PC-3 (cell line): Measurements from ENCODE around the gene EMP2. TPM values are rescaled to one million over a fixed set of nuclear protein-coding genes. Genes with fewer than 3 reads are reported as not detected.

Experiments used
- ATAC-seq: fragments of 200-7000 bp; cut with Tn5 transposase; 2 replicates; pipeline ENCODE4 v1.9.1; 2020; ENCODE audit warnings: mild to moderate bottlenecking, moderate library complexity
- BruUV-seq: library from RNA; stranded (reverse); fragments of 400-500 nt; replicated peaks from 2 replicates; lab custom pipeline; 2021; lab: Mats Ljungman, UMichigan
- CTCF ChIA-PET: fragments of 300-600 bp; sonication (Branson Sonifier 250); formaldehyde crosslinking; loops from one replicate; lab custom pipeline; 2022; ENCODE audit warnings: antibody characterized with exemption; lab: Charles Lee
- POLR2A ChIA-PET: fragments of 300-600 bp; sonication (Branson Sonifier 250); formaldehyde crosslinking; loops from one replicate; lab custom pipeline; 2022; ENCODE audit warnings: antibody characterized with exemption; ENCODE audit not compliant: unreplicated experiment; lab: Charles Lee
- DNase-seq: peaks from one replicate; pipeline ENCODE4 v3.0.0-alpha.2; 2015
- H2AFZ ChIP-seq: fragments of 300-600 bp; sonication (generic); 2 replicates; pipeline ENCODE4 v1.6.0; 2016; ENCODE audit warnings: antibody characterized with exemption, low read length
- H3F3A ChIP-seq: fragments of 300-600 bp; sonication (generic); one replicate; pipeline ENCODE4 v1.6.0; 2017; ENCODE audit warnings: antibody characterized with exemption, low read length, control low read depth, mild to moderate bottlenecking; ENCODE audit not compliant: unreplicated experiment
- H3K27ac ChIP-seq: fragments of 300-600 bp; sonication (generic); 2 replicates; pipeline ENCODE4 v1.5.1; 2016; ENCODE audit warnings: mild to moderate bottlenecking, low read length
- H3K27me3 ChIP-seq: fragments of 300-600 bp; sonication (generic); 2 replicates; pipeline ENCODE4 v1.6.1; 2016; ENCODE audit warnings: low read length, mixed read lengths
- H3K36me3 ChIP-seq: fragments of 300-600 bp; sonication (generic); 2 replicates; pipeline ENCODE4 v1.6.1; 2016; ENCODE audit warnings: low read depth, mixed run types, low read length, mixed read lengths
- H3K4me1 ChIP-seq: fragments of 300-600 bp; sonication (generic); 2 replicates; pipeline ENCODE4 v1.5.1; 2016; ENCODE audit warnings: low read length; ENCODE audit not compliant: insufficient read depth
- H3K4me2 ChIP-seq: fragments of 300-600 bp; sonication (generic); 2 replicates; pipeline ENCODE4 v1.6.0; 2016; ENCODE audit warnings: low read length
- H3K4me3 ChIP-seq: fragments of 300-600 bp; sonication (generic); 2 replicates; pipeline ENCODE4 v1.5.1; 2016; ENCODE audit warnings: mild to moderate bottlenecking, low read length, mixed read lengths
- H3K79me2 ChIP-seq: fragments of 300-600 bp; sonication (generic); 2 replicates; pipeline ENCODE4 v1.6.1; 2017; ENCODE audit warnings: low read length, mixed read lengths
- H3K9ac ChIP-seq: fragments of 300-600 bp; sonication (generic); 2 replicates; pipeline ENCODE4 v1.6.0; 2016; ENCODE audit warnings: mild to moderate bottlenecking, low read length
- H3K9me2 ChIP-seq: fragments of 300-600 bp; sonication (generic); replicated peaks from 2 replicates; pipeline ENCODE4 v1.6.1; 2016; ENCODE audit warnings: mixed run types, low read length, mixed read lengths
- H3K9me3 ChIP-seq: fragments of 300-600 bp; sonication (generic); 2 replicates; pipeline ENCODE4 v1.6.1; 2016; ENCODE audit warnings: low read length, mixed read lengths
- H4K20me1 ChIP-seq: fragments of 300-600 bp; sonication (generic); 2 replicates; pipeline ENCODE4 v1.6.1; 2016; ENCODE audit warnings: low read length, mixed read lengths
- CTCF ChIP-seq: fragments of 300-600 bp; sonication (generic); conservative IDR thresholded peaks from 2 replicates; pipeline ENCODE4 v1.5.1; 2017; ENCODE audit warnings: antibody characterized with exemption, low read depth, mild to moderate bottlenecking, low read length
- EZH2 ChIP-seq: fragments of 300-600 bp; sonication (generic); IDR thresholded peaks from one replicate; pipeline ENCODE4 v1.6.1; 2017; ENCODE audit warnings: antibody characterized with exemption, mild to moderate bottlenecking, low read length; ENCODE audit not compliant: unreplicated experiment
- EZH2phosphoT487 ChIP-seq: fragments of 300-600 bp; sonication (generic); IDR thresholded peaks from 2 replicates; pipeline ENCODE4 v1.6.1; 2018; ENCODE audit warnings: mild to moderate bottlenecking, antibody characterized with exemption, low read length, borderline replicate concordance
- intact Hi-C: fragments of 100-400 bp; cut with micrococcal nuclease; formaldehyde crosslinking; loops from 2 replicates; pipeline ENCODE4 v1.9.0; 2023
- total RNA-seq: library from RNA; depleted of rRNA; stranded (reverse); fragments of >200 nt; gene quantifications from 2 replicates; pipeline ENCODE4 v1.2.3, GENCODE V29; 2014

The EMP2 gene
- total RNA-seq, 1 experiment from 2014 or later: 38.7 TPM

DNA sequence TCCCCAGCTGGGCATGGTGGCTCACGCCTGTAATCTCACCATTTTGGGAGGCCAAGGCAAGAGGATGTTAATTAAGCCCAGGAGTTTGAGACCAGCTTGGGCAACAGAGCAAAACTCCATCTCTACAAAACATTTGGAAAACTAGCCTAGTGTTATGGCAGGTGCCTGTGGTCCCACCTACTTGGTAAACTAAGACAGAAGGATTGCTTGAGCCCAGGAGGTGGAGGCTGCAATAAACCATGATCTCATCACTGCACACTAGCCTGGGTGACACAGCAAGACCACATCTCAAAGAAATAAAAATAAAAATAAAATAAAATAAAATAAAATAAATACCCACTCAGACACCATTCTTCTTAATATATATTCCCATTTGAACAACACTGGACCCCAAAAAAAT lies 32.0 kb downstream of the EMP2 start:
- H3K4me1 ChIP-seq: no peaks in the 10 kb centered on the region
- no peaks in the 10 kb centered on the region for H3K9me3 ChIP-seq
- H3K9me2 ChIP-seq: no peaks in the 10 kb centered on the region
- H2AFZ ChIP-seq: no peak overlapping the region
- H3K36me3 ChIP-seq: peaks cover 17% of the 10 kb centered on the region
- CTCF ChIA-PET: no interaction called here
- no peak overlapping the region for H3K4me3 ChIP-seq
- BruUV-seq: no TSS peak
- H3K79me2 ChIP-seq: peaks cover 8% of the 10 kb centered on the region; the same call in 1 of the 2 replicates
- 0 out of 2 replicates have a peak, but pooled peaks cover 3% of the 10 kb centered on the region for H4K20me1 ChIP-seq
- no peaks in the 10 kb centered on the region for H3F3A ChIP-seq
- no peak for TF ChIP-seq CTCF
- TF ChIP-seq EZH2phosphoT487: no peak
- TF ChIP-seq EZH2: no peak
- ATAC-seq (no peak), DNase-seq (no peak)
- H3K9ac ChIP-seq: no peak overlapping the region
- no peak overlapping the region for H3K27ac ChIP-seq
- H3K4me2 ChIP-seq: no peak overlapping the region
- no peaks in the 10 kb centered on the region for H3K27me3 ChIP-seq
- POLR2A ChIA-PET: no interaction called here
- intact Hi-C loops: no loop called here

DNA sequence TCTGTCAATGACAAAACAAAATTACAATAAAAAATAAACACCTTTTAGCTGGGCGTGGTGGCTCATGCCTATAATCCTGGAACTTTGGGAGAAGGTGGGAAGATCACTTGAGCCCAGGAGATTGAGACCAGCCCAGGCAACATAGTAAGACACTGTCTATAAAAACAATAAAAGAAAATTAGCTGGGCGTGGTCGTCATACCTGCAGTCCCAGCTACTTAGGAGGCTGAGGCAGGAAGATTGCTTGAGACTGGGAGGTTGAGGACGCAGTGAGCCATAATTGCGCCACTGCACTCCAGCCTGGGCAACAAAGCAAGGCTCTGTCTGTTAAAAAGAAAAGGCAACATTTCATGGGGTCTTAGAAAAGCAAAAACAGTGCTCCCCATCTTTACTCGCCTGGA lies 32.7 kb downstream of the EMP2 start:
- no peaks in the 10 kb centered on the region for H3F3A ChIP-seq
- H3K9me2 ChIP-seq: no peaks in the 10 kb centered on the region
- POLR2A ChIA-PET: no interaction called here
- DNase-seq: no peak
- H3K36me3 ChIP-seq: peaks cover 21% of the 10 kb centered on the region
- no peaks in the 10 kb centered on the region for H3K4me1 ChIP-seq
- ATAC-seq: no peak
- BruUV-seq: no TSS peak
- no peak for TF ChIP-seq EZH2phosphoT487
- no peak overlapping the region for H3K4me2 ChIP-seq
- intact Hi-C loops: no loop called here
- CTCF ChIA-PET: no interaction called here
- H3K27ac ChIP-seq: no peak overlapping the region
- no peak overlapping the region for H2AFZ ChIP-seq
- no peaks in the 10 kb centered on the region for H3K27me3 ChIP-seq
- H3K79me2 ChIP-seq: peaks cover 8% of the 10 kb centered on the region; the same call in 1 of the 2 replicates
- H3K4me3 ChIP-seq: no peak overlapping the region
- no peak overlapping the region for H3K9ac ChIP-seq
- no peaks in the 10 kb centered on the region for H3K9me3 ChIP-seq
- H4K20me1 ChIP-seq: 0 out of 2 replicates have a peak, but pooled peaks cover 3% of the 10 kb centered on the region

DNA sequence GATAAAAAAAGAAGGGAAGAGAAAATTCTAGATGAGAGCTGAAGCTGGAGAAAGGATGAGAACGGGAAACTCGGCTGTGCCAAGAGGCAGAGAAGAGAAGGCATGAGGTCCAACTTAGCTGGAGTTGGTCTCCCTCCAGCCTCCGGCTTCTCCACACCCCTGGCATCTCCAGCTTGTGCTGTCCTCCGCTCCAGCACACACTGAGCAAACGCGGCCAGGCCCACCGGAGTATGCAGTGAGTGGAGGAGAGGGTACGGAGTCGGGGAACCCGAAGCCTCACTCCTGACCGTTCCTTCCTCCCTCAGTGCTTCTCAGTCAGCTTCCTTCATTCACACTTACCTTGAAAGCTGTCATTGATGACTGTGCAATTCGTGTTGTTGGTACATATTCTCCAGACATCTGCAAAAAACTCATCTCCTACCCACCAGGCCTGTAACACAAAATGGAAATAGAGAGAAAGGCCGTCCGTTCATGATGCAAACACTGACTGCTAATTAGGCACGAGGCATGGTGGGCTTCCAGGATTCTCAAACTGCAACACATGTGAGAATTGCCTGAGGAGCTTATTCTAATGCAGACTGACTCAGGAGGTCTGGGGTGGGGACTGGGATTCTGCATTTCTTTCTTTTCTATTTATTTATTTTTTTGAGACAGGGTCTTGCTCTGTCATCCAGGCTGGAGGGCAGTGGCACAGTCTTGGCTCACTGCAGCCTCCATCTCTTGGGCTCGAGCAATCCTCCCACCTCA lies 37.0 kb downstream of the EMP2 start:
- no TSS peak for BruUV-seq
- H3K79me2 ChIP-seq: no peaks in the 10 kb centered on the region
- no peak overlapping the region for H3K9ac ChIP-seq
- no peak overlapping the region for H3K27ac ChIP-seq
- no peaks in the 10 kb centered on the region for H3F3A ChIP-seq
- peaks cover 16% of the 10 kb centered on the region for H3K4me1 ChIP-seq
- no peak for TF ChIP-seq EZH2
- H2AFZ ChIP-seq: no peak overlapping the region
- ChIA-PET CTCF (no interaction called here), POLR2A (no interaction called here)
- no peaks in the 10 kb centered on the region for H4K20me1 ChIP-seq
- no peak for ATAC-seq
- no peak for DNase-seq
- peaks cover 6% of the 10 kb centered on the region; the same call in 1 of the 2 replicates for H3K36me3 ChIP-seq
- H3K27me3 ChIP-seq: no peaks in the 10 kb centered on the region
- no peaks in the 10 kb centered on the region for H3K9me2 ChIP-seq
- intact Hi-C loops: no loop called here
- no peak overlapping the region for H3K4me3 ChIP-seq
- H3K4me2 ChIP-seq: no peak overlapping the region
- H3K9me3 ChIP-seq: no peaks in the 10 kb centered on the region
